ENCODE data around the gene FLCN.

DNA sequence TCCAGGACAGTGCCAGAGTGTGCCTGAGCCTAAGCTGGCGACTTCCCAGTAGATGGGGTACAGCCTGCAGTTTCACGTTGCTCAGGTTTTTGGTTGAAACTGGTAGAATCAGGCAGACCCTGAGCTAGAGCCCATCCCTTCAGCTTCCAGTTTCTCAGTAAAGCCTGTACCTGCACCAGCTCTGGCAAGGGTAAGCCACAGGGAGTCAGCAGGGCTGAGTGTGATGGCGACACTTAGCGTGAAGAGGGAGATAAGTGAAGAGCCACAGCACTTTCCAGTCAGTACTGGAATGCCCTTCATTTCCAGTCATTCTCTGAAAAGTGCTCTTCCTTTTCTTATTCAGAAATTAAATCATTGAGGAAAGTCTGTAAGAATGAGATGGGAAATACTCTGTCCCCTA is 53.2 kb downstream of the FLCN start:
- TF ChIP-seq POLR2A (IDR thresholded peaks at IDR 0.05; ENCODE audit: extremely low read depth, insufficient read length) (no peak), MYC (IDR thresholded peaks at IDR 0.05; ENCODE audit: low read depth, low read length) (no peak)
- TF ChIP-seq, protein P1, sequence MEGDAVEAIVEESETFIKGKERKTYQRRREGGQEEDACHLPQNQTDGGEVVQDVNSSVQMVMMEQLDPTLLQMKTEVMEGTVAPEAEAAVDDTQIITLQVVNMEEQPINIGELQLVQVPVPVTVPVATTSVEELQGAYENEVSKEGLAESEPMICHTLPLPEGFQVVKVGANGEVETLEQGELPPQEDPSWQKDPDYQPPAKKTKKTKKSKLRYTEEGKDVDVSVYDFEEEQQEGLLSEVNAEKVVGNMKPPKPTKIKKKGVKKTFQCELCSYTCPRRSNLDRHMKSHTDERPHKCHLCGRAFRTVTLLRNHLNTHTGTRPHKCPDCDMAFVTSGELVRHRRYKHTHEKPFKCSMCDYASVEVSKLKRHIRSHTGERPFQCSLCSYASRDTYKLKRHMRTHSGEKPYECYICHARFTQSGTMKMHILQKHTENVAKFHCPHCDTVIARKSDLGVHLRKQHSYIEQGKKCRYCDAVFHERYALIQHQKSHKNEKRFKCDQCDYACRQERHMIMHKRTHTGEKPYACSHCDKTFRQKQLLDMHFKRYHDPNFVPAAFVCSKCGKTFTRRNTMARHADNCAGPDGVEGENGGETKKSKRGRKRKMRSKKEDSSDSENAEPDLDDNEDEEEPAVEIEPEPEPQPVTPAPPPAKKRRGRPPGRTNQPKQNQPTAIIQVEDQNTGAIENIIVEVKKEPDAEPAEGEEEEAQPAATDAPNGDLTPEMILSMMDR (IDR thresholded peaks at IDR 0.05; ENCODE audit: low read depth, low read length) = no peak
- TF ChIP-seq, protein P2, sequence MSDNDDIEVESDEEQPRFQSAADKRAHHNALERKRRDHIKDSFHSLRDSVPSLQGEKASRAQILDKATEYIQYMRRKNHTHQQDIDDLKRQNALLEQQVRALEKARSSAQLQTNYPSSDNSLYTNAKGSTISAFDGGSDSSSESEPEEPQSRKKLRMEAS (IDR thresholded peaks at IDR 0.05; ENCODE audit: low read depth, low read length) = no peak

Measured in NB4 (cell line).